ENCODE measurements around the gene SNX13.
"Not testable (repeated sequence)": the region's sequence is repeated elsewhere in the genome, so short reads cannot be mapped to it uniquely, and the experiment has no call there.

SNX13 gene

DNA sequence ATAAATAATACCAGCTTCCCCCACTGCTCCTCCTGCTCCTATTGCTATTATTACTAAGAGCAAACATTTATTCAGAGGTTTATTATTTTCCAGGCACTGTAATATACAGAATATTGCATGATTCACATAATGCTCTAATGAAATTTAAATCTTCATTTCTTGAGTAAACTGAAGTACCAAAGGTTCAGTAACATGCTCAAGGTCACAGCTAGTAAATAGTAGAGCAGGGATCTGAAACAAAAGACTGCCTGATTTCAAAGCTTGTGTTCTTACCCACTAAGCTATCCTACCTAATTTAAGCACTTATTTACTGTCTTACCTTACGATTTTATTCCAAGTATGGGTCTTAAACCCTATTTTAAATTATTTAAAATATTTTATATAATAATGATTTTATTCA lies 126.2 kb downstream of the SNX13 start:
- Histone ChIP-seq H3K79me2 (peaks cover 10% of the 10 kb centered on the region), H3K27ac (no peak overlapping the region), H3K9me3 (ENCODE audit: control insufficient read depth, low read length) (no peaks in the 10 kb centered on the region), H3K27me3 (ENCODE audit: control insufficient read depth, insufficient read depth, low read length) (no peaks in the 10 kb centered on the region), H3K4me3 (ENCODE audit: low read depth, low read length) (no peak overlapping the region), H2AFZ (no peak overlapping the region), H3K36me3 (ENCODE audit: control insufficient read depth, insufficient read depth, low read length) (no peaks in the 10 kb centered on the region), H3K4me1 (no peaks in the 10 kb centered on the region), H3K9ac (no peak overlapping the region), H3K4me2 (ENCODE audit: low read length) (no peak overlapping the region)
- no peak for TF ChIP-seq CTCF (IDR thresholded peaks at IDR 0.05)

DNA sequence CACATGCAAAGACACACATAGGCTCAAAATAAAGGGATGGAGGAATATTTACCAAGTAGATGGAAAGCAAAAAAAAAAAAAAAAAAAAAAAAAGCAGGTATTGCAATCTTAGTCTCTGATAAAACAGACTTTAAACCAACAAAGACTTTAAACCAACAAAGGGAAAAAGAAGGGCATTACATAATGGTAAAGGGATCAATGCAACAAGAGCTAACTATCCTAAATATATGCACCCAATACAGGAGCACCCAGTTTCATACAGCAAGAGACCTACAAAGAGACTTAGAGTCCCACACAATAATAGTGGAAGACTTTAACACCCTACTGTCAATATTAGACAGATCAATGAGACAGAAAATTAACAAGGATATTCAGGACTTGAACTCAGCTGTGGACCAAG lies 131.1 kb downstream of the SNX13 start:
- not testable (repeated sequence) for H3K4me3 ChIP-seq (ENCODE audit: low read depth, low read length); H3K27ac ChIP-seq; H3K9me3 ChIP-seq (ENCODE audit: control insufficient read depth, low read length); H3K9ac ChIP-seq; H3K4me2 ChIP-seq (ENCODE audit: low read length); H3K79me2 ChIP-seq; H3K4me1 ChIP-seq; H3K27me3 ChIP-seq (ENCODE audit: control insufficient read depth, insufficient read depth, low read length); H3K36me3 ChIP-seq (ENCODE audit: control insufficient read depth, insufficient read depth, low read length); H2AFZ ChIP-seq

DNA sequence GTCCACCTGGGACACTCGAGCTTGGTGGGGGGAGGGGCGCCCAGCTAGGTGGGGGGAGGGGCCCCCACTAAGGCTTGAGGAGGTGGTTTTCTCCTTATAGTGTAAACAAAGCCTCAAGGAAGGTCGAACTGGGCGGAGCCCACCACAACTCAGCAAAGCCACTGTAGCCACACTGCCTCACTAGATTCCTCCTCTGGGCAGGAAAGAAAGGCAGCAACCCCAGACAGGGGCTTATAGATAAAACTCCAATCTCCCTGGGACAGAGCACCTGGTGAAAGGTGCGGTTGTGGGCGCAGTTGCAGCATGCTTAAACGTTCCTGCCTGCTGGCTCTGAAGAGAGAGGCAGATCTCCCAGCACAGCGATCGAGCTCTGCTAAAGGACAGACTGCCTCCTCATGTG lies 133.1 kb downstream of the SNX13 start:
- H3K27me3 ChIP-seq (ENCODE audit: control insufficient read depth, insufficient read depth, low read length): no peaks in the 10 kb centered on the region
- no peaks in the 10 kb centered on the region for H3K9me3 ChIP-seq (ENCODE audit: control insufficient read depth, low read length)
- no peak for TF ChIP-seq CTCF (IDR thresholded peaks at IDR 0.05)
- no peak overlapping the region for H3K27ac ChIP-seq
- H2AFZ ChIP-seq: no peak overlapping the region
- H3K36me3 ChIP-seq (ENCODE audit: control insufficient read depth, insufficient read depth, low read length): no peaks in the 10 kb centered on the region
- no peaks in the 10 kb centered on the region for H3K4me1 ChIP-seq
- no peak overlapping the region for H3K9ac ChIP-seq
- H3K4me3 ChIP-seq (ENCODE audit: low read depth, low read length): no peak overlapping the region
- H3K4me2 ChIP-seq (ENCODE audit: low read length): no peak overlapping the region
- peaks cover 4% of the 10 kb centered on the region for H3K79me2 ChIP-seq

GRCh38 chr7:17806631-17807030 lies 133.7 kb downstream of the SNX13 start:
- Histone ChIP-seq H3K79me2 (no peaks in the 10 kb centered on the region), H3K27me3 (ENCODE audit: control insufficient read depth, insufficient read depth, low read length) (no peaks in the 10 kb centered on the region), H2AFZ (no peak overlapping the region), H3K4me1 (no peaks in the 10 kb centered on the region), H3K36me3 (ENCODE audit: control insufficient read depth, insufficient read depth, low read length) (no peaks in the 10 kb centered on the region), H3K4me2 (ENCODE audit: low read length) (no peak overlapping the region), H3K9me3 (ENCODE audit: control insufficient read depth, low read length) (no peaks in the 10 kb centered on the region), H3K27ac (no peak overlapping the region), H3K4me3 (ENCODE audit: low read depth, low read length) (no peak overlapping the region), H3K9ac (no peak overlapping the region)
- TF ChIP-seq CTCF (IDR thresholded peaks at IDR 0.05): no peak

GRCh38 chr7:17802056-17802455 lies 138.2 kb downstream of the SNX13 start:
- TF ChIP-seq CTCF (IDR thresholded peaks at IDR 0.05): no peak
- Histone ChIP-seq H3K4me2 (ENCODE audit: low read length) (no peak overlapping the region), H3K9me3 (ENCODE audit: control insufficient read depth, low read length) (no peaks in the 10 kb centered on the region), H3K4me3 (ENCODE audit: low read depth, low read length) (no peak overlapping the region), H3K79me2 (no peaks in the 10 kb centered on the region), H3K36me3 (ENCODE audit: control insufficient read depth, insufficient read depth, low read length) (no peaks in the 10 kb centered on the region), H3K4me1 (no peaks in the 10 kb centered on the region), H3K27me3 (ENCODE audit: control insufficient read depth, insufficient read depth, low read length) (no peaks in the 10 kb centered on the region), H3K9ac (no peak overlapping the region), H2AFZ (no peak overlapping the region), H3K27ac (no peak overlapping the region)

Data from parathyroid adenoma (tissue), 2 donors.